Left ventricle myocardium inferior (tissue), 1 donor: ENCODE results near the gene RNPEPL1. TPM values are rescaled to one million over a fixed set of nuclear protein-coding genes. Genes with fewer than 3 reads are reported as not detected.

Experiments used
- DNase-seq: peaks from one replicate; pipeline ENCODE4 v3.0.0-alpha.2; 2020
- H3K27ac ChIP-seq: fragments of 200-600 bp; replicated peaks from 2 replicates; pipeline ENCODE4 v1.8.0; 2021
- H3K27me3 ChIP-seq: fragments of 200-600 bp; 2 replicates; pipeline ENCODE4 v1.8.0; 2021; ENCODE audit warnings: low read depth
- H3K36me3 ChIP-seq: fragments of 200-600 bp; 2 replicates; pipeline ENCODE4 v1.8.0; 2021
- H3K4me1 ChIP-seq: fragments of 200-600 bp; 2 replicates; pipeline ENCODE4 v1.8.0; 2021
- H3K4me3 ChIP-seq: fragments of 200-600 bp; 2 replicates; pipeline ENCODE4 v1.8.0; 2021; ENCODE audit warnings: mild to moderate bottlenecking, moderate library complexity
- H3K9me3 ChIP-seq: fragments of 200-600 bp; replicated peaks from 2 replicates; pipeline ENCODE4 v1.8.0; 2021
- intact Hi-C: fragments of 100-400 bp; cut with micrococcal nuclease; formaldehyde crosslinking; loops from one replicate; pipeline ENCODE4 v1.11.0; 2022
- total RNA-seq: library from RNA; stranded (reverse); fragmentation: NEBNext Ultra II Directional; extraction: Animal tissue kit (Norgen Biotek cat#: 25700); gene quantifications from one replicate; pipeline ENCODE4 v1.2.1, GENCODE V29; 2021
- TF ChIP-seq, protein P1 (sequence below): fragments of 200-600 bp; IDR thresholded peaks from 2 replicates; pipeline ENCODE4 v1.8.0; 2021; ENCODE audit warnings: antibody characterized with exemption, mild to moderate bottlenecking, borderline replicate concordance
- donor health status: DM: no; HTN: yes; CAD: no; lungs with severe emphysema.

The RNPEPL1 gene
- total RNA-seq, 1 donor from 2014 or later, result 80.1 TPM

DNA sequence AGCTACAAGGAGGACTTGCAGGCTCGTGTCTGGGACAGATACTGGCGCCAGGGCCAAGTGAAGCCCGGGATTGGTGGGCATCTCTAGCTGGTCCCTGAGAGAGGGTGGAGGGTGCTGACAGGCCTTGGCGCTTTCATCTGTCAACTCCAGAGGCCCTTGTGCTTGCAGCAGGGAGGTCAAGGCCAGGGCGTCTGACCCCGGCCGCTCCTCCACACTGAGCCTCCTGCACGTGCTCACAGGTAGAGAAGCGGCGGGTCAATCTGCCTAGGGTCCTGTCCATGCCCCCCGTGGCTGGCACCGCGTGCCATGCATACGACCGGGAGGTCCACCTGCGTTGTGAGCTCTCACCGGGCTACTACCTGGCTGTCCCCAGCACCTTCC is 27.8 kb downstream of the RNPEPL1 start:
- H3K9me3 ChIP-seq, result no peaks in the 10 kb centered on the region
- peaks cover 50% of the 10 kb centered on the region for H3K36me3 ChIP-seq
- H3K27ac ChIP-seq, result peak overlapping the region; percentile 89
- no peaks in the 10 kb centered on the region for H3K27me3 ChIP-seq
- TF ChIP-seq, protein P1, sequence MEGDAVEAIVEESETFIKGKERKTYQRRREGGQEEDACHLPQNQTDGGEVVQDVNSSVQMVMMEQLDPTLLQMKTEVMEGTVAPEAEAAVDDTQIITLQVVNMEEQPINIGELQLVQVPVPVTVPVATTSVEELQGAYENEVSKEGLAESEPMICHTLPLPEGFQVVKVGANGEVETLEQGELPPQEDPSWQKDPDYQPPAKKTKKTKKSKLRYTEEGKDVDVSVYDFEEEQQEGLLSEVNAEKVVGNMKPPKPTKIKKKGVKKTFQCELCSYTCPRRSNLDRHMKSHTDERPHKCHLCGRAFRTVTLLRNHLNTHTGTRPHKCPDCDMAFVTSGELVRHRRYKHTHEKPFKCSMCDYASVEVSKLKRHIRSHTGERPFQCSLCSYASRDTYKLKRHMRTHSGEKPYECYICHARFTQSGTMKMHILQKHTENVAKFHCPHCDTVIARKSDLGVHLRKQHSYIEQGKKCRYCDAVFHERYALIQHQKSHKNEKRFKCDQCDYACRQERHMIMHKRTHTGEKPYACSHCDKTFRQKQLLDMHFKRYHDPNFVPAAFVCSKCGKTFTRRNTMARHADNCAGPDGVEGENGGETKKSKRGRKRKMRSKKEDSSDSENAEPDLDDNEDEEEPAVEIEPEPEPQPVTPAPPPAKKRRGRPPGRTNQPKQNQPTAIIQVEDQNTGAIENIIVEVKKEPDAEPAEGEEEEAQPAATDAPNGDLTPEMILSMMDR, result no peak
- H3K4me3 ChIP-seq, result peak overlapping the region; percentile 44
- H3K4me1 ChIP-seq, result peaks cover 64% of the 10 kb centered on the region
- peak; percentile 58 for DNase-seq
- intact Hi-C loops, result no loop called here

DNA sequence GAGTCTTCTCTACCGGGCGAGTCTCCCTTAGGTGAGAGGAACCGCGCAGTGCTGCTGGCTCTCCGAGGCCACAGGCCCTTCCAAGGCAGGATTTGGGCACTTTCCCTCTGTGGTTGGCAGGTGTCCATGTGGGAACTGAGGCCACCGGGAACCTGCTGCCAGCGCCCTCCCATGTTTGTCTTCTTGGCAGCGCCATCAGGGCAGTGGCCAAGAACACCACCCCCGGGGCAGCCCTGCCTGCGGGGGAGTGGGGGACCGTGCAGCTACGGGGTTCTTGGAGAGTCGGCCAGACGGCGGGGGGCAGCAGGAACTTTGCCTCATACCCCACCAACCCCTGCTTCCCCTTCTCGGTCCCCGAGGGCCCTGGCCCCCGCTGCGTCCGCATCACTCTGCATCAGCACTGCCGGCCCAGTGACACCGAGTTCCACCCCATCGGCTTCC is 28.2 kb downstream of the RNPEPL1 start:
- peaks cover 60% of the 10 kb centered on the region for H3K4me1 ChIP-seq
- TF ChIP-seq, protein P1, result no peak
- peak overlapping the region; percentile 44 for H3K4me3 ChIP-seq
- H3K36me3 ChIP-seq, result peaks cover 46% of the 10 kb centered on the region
- DNase-seq, result peak; percentile 78
- H3K27ac ChIP-seq, result peak overlapping the region; percentile 89
- intact Hi-C loops, result no loop called here
- H3K27me3 ChIP-seq, result no peaks in the 10 kb centered on the region
- H3K9me3 ChIP-seq, result no peaks in the 10 kb centered on the region

DNA sequence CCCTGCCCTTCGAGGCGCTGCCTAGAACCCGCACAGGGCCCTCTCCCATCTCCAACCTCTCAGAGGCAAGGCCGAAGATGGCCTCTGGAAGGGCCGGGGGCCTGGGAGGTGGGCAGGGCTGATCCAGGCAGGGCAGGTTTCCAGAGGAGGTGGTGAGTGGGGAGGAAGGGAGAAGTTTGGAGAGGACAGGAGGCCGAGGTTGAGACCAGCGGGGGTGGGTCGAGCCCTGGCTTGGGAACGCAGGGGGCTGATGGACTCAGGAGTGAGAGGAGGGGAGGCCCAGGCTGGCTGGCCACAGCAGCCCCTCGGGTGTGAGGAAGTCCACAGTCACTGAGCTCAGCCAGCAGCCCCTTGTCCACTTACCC is 28.8 kb downstream of the RNPEPL1 start:
- H3K9me3 ChIP-seq, result no peaks in the 10 kb centered on the region
- no peaks in the 10 kb centered on the region for H3K27me3 ChIP-seq
- TF ChIP-seq, protein P1, result no peak
- peak overlapping the region; percentile 44 for H3K4me3 ChIP-seq
- H3K27ac ChIP-seq, result peak overlapping the region; percentile 89
- peaks cover 55% of the 10 kb centered on the region for H3K4me1 ChIP-seq
- DNase-seq, result peak; percentile 15
- H3K36me3 ChIP-seq, result peaks cover 41% of the 10 kb centered on the region
- intact Hi-C loops, result no loop called here

DNA sequence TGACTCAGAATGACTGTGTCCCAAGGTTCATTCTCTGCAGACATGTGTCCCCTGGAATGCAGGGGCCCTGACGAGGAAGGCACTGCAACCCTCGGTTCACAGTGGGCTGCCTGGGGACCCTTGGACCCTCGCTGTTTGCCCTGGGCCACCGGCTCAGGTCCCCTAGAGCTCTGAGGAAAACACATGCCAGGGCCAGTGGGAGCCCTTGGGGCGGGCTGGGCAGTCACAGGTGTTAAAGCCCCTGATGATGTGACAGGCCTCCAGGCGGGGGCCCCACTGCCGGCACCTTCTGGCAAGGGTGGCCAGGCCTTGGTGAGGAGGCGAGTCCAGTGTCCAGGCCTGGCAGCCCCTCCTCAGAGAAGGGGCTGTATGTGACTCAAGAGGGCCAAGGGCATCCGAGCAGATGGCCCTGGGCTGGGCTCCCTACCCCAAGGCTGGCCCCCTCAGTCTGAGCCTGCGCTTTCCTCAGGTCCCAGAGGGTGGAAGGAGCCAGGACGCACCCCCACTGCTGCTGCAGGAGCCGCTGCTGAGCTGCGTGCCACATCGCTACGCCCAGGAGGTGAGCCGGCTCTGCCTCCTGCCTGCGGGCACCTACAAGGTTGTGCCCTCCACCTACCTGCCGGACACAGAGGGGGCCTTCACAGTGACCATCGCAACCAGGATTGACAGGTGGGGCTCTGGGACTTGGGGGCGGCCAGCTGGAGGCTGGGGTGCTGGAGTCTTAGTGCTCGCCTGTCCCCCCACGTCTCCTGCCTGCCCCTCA is 29.3 kb downstream of the RNPEPL1 start:
- H3K27me3 ChIP-seq, result no peaks in the 10 kb centered on the region
- H3K9me3 ChIP-seq, result no peaks in the 10 kb centered on the region
- DNase-seq, result no peak
- peak overlapping the region; percentile 89 for H3K27ac ChIP-seq
- H3K36me3 ChIP-seq, result peaks cover 35% of the 10 kb centered on the region
- H3K4me3 ChIP-seq, result peak overlapping the region; percentile 44
- H3K4me1 ChIP-seq, result peaks cover 49% of the 10 kb centered on the region
- TF ChIP-seq, protein P1, result no peak
- intact Hi-C loops, result no loop called here

DNA sequence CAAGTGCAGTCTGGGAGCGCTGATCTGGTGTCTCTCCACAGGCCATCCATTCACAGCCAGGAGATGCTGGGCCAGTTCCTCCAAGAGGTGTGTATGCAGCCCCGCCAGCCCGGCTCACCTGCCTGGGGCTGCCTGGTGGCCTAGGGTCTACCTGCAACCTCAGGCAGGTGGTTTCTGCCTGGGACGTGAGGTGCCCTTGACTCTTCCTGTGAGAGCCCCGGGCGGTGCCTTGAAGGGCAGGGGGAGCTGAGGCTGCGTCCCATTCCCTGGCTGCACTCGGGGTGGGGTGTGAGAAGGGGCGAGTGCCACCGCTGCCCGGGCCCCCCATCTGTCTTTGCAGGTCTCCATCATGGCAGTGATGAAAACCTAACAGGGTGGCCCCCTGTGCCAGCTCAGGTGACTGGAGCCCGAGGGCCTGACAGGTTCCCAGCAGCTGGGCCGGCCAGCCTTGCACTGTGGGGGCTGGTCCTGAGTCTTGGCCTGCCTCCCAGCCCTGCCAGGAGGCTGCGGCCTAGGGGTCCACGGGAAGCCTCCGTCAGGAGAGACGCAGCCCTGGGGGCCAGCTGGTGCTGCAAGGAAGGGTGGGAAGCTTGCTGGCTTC is 30.1 kb downstream of the RNPEPL1 start:
- Histone ChIP-seq H3K27ac (no peak overlapping the region), H3K4me1 (peaks cover 41% of the 10 kb centered on the region), H3K27me3 (no peaks in the 10 kb centered on the region), H3K4me3 (no peak overlapping the region), H3K36me3 (peaks cover 35% of the 10 kb centered on the region), H3K9me3 (no peaks in the 10 kb centered on the region)
- DNase-seq, result no peak
- TF ChIP-seq, protein P1, result no peak
- intact Hi-C loops, result no loop called here
